DOHH2 (cell line): Measurements from ENCODE around the gene ENOX1.

Experiments used
- H3F3A ChIP-seq: fragments of 200-600 bp; sonication (generic), shearing (Covaris generic); 2 replicates; pipeline ENCODE4 v1.6.0; 2016; ENCODE audit warnings: antibody characterized with exemption, mild to moderate bottlenecking; ENCODE audit not compliant: control insufficient read depth, insufficient read depth
- H3K27ac ChIP-seq: fragments of 200-600 bp; sonication (generic); 2 replicates; pipeline ENCODE4 v1.5.1; 2014; ENCODE audit warnings: low read depth, mild to moderate bottlenecking, low read length, moderate library complexity
- H3K27me3 ChIP-seq: fragments of 200-600 bp; sonication (generic); 2 replicates; pipeline ENCODE4 v1.6.1; 2014; ENCODE audit warnings: mild to moderate bottlenecking, low read length, mixed read lengths; ENCODE audit not compliant: control insufficient read depth
- H3K36me3 ChIP-seq: fragments of 200-600 bp; sonication (generic); 2 replicates; pipeline ENCODE4 v1.6.1; 2014; ENCODE audit warnings: mild to moderate bottlenecking, low read length, moderate library complexity, mixed read lengths; ENCODE audit not compliant: control insufficient read depth
- H3K4me1 ChIP-seq: fragments of 200-600 bp; sonication (generic); 2 replicates; pipeline ENCODE4 v1.6.1; 2014; ENCODE audit warnings: mild to moderate bottlenecking, low read length, mixed read lengths; ENCODE audit not compliant: control insufficient read depth
- H3K4me2 ChIP-seq: fragments of 200-600 bp; sonication (generic); 2 replicates; pipeline ENCODE4 v1.6.0; 2014; ENCODE audit warnings: mild to moderate bottlenecking, low read length, moderate library complexity
- H3K4me3 ChIP-seq: fragments of 200-600 bp; sonication (generic); 2 replicates; pipeline ENCODE4 v1.5.1; 2014; ENCODE audit warnings: mild to moderate bottlenecking, low read length, mixed read lengths
- H3K79me2 ChIP-seq: fragments of 200-600 bp; sonication (generic); 2 replicates; pipeline ENCODE4 v1.6.1; 2014; ENCODE audit warnings: mild to moderate bottlenecking, low read length, mixed read lengths; ENCODE audit not compliant: control insufficient read depth
- H3K9me2 ChIP-seq: fragments of 200-600 bp; sonication (generic); replicated peaks from 2 replicates; pipeline ENCODE4 v1.6.1; 2014; ENCODE audit warnings: mild to moderate bottlenecking, low read length, mixed read lengths; ENCODE audit not compliant: control insufficient read depth
- H3K9me3 ChIP-seq: fragments of 200-600 bp; sonication (generic); 2 replicates; pipeline ENCODE4 v1.6.1; 2014; ENCODE audit warnings: antibody characterized with exemption, low read length, mixed read lengths; ENCODE audit not compliant: control insufficient read depth, insufficient read depth
- H4K20me1 ChIP-seq: fragments of 200-600 bp; sonication (generic); 2 replicates; pipeline ENCODE4 v1.6.0; 2014; ENCODE audit warnings: low read depth, mild to moderate bottlenecking, antibody characterized with exemption, low read length, moderate library complexity; ENCODE audit not compliant: control insufficient read depth, insufficient read depth
- EZH2phosphoT487 ChIP-seq: fragments of 200-600 bp; sonication (generic); IDR thresholded peaks from 2 replicates; pipeline ENCODE4 v1.6.1; 2017; ENCODE audit warnings: borderline replicate concordance, mild to moderate bottlenecking, antibody characterized with exemption, low read length, moderate library complexity, mixed read lengths
- TF ChIP-seq, protein P1 (sequence below): fragments of 200-600 bp; sonication (generic); IDR thresholded peaks from one replicate; pipeline ENCODE4 v1.5.1; 2014; ENCODE audit warnings: antibody characterized with exemption, mild to moderate bottlenecking, low read depth, low read length; ENCODE audit not compliant: poor library complexity, severe bottlenecking

The ENOX1 gene

DNA sequence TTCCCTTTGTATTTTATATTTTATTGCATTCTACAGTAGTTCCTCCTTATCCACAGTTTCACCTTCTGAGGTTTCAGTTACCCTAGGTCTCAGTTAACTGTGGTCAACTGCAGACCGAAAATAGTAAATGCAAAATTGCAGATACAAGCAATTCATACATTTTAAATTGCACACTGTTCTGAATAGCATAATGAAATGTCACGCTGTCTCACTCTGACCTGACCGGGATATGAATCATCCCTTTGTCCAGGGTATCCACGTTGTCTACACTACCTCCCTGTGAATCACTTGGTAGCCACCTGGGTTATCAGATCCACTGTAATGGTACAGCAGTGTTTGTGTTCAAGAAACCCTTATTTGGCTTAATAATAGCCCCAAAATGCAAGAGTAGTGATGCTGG, 438.4 kb downstream of the ENOX1 start:
- no peak overlapping the region for H3K27ac ChIP-seq
- no peaks in the 10 kb centered on the region for H3K9me2 ChIP-seq
- no peaks in the 10 kb centered on the region for H3K9me3 ChIP-seq
- no peaks in the 10 kb centered on the region for H3K36me3 ChIP-seq
- no peak overlapping the region for H3K4me3 ChIP-seq
- no peaks in the 10 kb centered on the region for H3K4me1 ChIP-seq
- no peaks in the 10 kb centered on the region for H4K20me1 ChIP-seq
- TF ChIP-seq, protein P1, sequence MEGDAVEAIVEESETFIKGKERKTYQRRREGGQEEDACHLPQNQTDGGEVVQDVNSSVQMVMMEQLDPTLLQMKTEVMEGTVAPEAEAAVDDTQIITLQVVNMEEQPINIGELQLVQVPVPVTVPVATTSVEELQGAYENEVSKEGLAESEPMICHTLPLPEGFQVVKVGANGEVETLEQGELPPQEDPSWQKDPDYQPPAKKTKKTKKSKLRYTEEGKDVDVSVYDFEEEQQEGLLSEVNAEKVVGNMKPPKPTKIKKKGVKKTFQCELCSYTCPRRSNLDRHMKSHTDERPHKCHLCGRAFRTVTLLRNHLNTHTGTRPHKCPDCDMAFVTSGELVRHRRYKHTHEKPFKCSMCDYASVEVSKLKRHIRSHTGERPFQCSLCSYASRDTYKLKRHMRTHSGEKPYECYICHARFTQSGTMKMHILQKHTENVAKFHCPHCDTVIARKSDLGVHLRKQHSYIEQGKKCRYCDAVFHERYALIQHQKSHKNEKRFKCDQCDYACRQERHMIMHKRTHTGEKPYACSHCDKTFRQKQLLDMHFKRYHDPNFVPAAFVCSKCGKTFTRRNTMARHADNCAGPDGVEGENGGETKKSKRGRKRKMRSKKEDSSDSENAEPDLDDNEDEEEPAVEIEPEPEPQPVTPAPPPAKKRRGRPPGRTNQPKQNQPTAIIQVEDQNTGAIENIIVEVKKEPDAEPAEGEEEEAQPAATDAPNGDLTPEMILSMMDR = no peak
- no peak for TF ChIP-seq EZH2phosphoT487
- no peaks in the 10 kb centered on the region for H3K27me3 ChIP-seq
- H3K79me2 ChIP-seq = no peaks in the 10 kb centered on the region
- H3F3A ChIP-seq = no peaks in the 10 kb centered on the region
- H3K4me2 ChIP-seq = no peak overlapping the region

DNA sequence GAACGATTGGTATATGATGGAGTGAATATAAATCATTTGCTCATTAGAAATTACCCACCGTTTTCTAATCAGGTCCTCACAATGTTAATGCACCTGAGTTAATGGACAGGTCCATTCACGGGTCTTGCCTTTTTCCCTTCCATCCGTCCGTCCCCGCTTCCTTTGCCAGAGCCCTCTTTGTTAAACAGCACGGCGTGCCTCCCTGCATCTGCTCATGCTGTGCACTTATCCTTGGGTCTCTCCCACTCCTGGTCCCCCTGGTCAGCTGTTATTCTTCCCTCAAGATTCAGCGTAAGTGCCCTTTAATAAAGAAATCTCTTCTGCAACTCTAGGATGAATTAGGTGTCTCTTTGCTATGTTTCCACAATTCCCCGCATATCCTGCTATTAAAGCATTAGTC, 438.9 kb downstream of the ENOX1 start:
- TF ChIP-seq EZH2phosphoT487 = no peak
- TF ChIP-seq, protein P1 = no peak

DNA sequence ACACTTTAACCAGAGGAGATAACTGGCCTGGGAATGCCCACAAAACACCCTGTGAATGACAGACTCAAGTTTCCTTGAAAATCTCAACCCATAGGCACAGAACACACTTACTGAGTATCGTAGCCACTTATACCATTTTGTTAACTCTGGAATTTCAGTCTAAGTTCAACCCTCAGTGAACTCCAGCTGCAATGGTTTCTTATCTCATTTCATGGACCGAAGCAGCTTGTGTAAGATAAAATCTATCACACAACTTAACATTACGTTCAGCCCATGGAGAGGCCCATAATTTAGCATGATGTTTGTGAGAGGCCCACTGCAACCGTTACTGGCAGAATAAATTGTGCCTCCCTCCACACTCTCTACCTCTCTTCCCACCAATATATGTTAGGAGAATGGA, 440.3 kb downstream of the ENOX1 start:
- H3K27me3 ChIP-seq = no peaks in the 10 kb centered on the region
- no peaks in the 10 kb centered on the region for H3K9me2 ChIP-seq
- no peaks in the 10 kb centered on the region for H3F3A ChIP-seq
- TF ChIP-seq, protein P1 = no peak
- no peak for TF ChIP-seq EZH2phosphoT487
- no peaks in the 10 kb centered on the region for H3K79me2 ChIP-seq
- no peaks in the 10 kb centered on the region for H3K9me3 ChIP-seq
- H3K4me3 ChIP-seq = no peak overlapping the region
- H3K4me2 ChIP-seq = no peak overlapping the region
- no peaks in the 10 kb centered on the region for H3K4me1 ChIP-seq
- no peaks in the 10 kb centered on the region for H3K36me3 ChIP-seq
- no peaks in the 10 kb centered on the region for H4K20me1 ChIP-seq
- no peak overlapping the region for H3K27ac ChIP-seq

More for the DNA sequence above, 438.9 kb downstream of the ENOX1 start:
- Histone ChIP-seq H3K4me2 (no peak overlapping the region), H3K36me3 (no peaks in the 10 kb centered on the region), H3K27ac (no peak overlapping the region), H3K27me3 (no peaks in the 10 kb centered on the region), H3K4me1 (no peaks in the 10 kb centered on the region), H4K20me1 (no peaks in the 10 kb centered on the region), H3K79me2 (no peaks in the 10 kb centered on the region), H3K4me3 (no peak overlapping the region), H3F3A (no peaks in the 10 kb centered on the region), H3K9me3 (no peaks in the 10 kb centered on the region), H3K9me2 (no peaks in the 10 kb centered on the region)

DNA sequence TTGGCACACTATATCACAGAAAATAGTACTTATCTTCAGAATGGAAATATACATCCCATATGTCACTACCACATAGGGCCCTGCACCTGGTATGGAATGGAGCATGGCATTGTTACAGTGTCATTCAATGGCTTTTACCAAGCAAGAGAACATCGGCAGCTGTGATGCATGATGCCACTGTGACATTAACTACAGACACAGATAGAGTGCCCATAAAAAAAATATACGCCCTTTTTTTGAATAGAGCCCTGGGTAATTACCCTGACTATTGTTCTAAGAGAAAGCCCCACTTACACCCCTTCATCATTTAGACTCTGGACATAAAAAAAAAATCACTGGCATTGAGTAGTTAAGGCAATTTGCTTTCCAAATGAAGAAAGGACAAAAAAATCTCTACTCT, 443.1 kb downstream of the ENOX1 start:
- no peaks in the 10 kb centered on the region for H3K9me2 ChIP-seq
- no peak overlapping the region for H3K4me2 ChIP-seq
- H3K4me3 ChIP-seq = no peak overlapping the region
- no peak for TF ChIP-seq EZH2phosphoT487
- TF ChIP-seq, protein P1 = no peak
- no peaks in the 10 kb centered on the region for H4K20me1 ChIP-seq
- H3K79me2 ChIP-seq = no peaks in the 10 kb centered on the region
- H3F3A ChIP-seq = no peaks in the 10 kb centered on the region
- H3K27me3 ChIP-seq = no peaks in the 10 kb centered on the region
- no peaks in the 10 kb centered on the region for H3K9me3 ChIP-seq
- no peak overlapping the region for H3K27ac ChIP-seq
- no peaks in the 10 kb centered on the region for H3K4me1 ChIP-seq
- H3K36me3 ChIP-seq = no peaks in the 10 kb centered on the region
